Lower leg skin (tissue), 4 donors: Measurements from ENCODE around the gene TUBA3C. TPM values are rescaled to one million over a fixed set of nuclear protein-coding genes. Genes with fewer than 3 reads are reported as not detected.

Experiments
- DNase-seq, 2 donors: peaks; one replicate each; pipeline ENCODE4 v3.0.0-alpha.2; 2019; ENCODE audit warnings: low spot score in 2 of 2
- H3K4me3 ChIP-seq: fragments of 200-600 bp; sonication (generic); 2 replicates; pipeline ENCODE4 v1.5.1; 2017; ENCODE audit warnings: mild to moderate bottlenecking, low read depth; ENCODE audit not compliant: poor library complexity, severe bottlenecking
- POLR2A ChIP-seq, 2 donors: fragments of 450-650 bp; IDR thresholded peaks; one replicate each; pipeline ENCODE4 v1.6.1; 2016 to 2017; ENCODE audit warnings: antibody characterized with exemption in 2 of 2, mild to moderate bottlenecking in 1 of 2, moderate library complexity in 1 of 2
- WGBS, 2 donors: methylation state at CpG; one replicate each; pipeline ENCODE4 v1.1.5; 2018; 5-methylcytosine and 5-hydroxymethylcytosine counted together
- intact Hi-C: fragments of 100-400 bp; cut with DNase I; formaldehyde crosslinking; loops from one replicate; pipeline ENCODE4 v1.15.0; 2023; ENCODE audit warnings: low total_unique reads
- total RNA-seq, 4 donors: library from RNA; depleted of rRNA; stranded (reverse); fragments of >200 nt; gene quantifications; one replicate each; pipeline ENCODE4 v1.1.0, GENCODE V29; 2016
- TF ChIP-seq, protein P1 (sequence below), 3 donors: fragments of 450-650 bp; IDR thresholded peaks; one replicate each; pipeline ENCODE4 v1.5.1; 2016; ENCODE audit warnings: antibody characterized with exemption in 3 of 3, mild to moderate bottlenecking in 3 of 3, moderate library complexity in 2 of 3

TUBA3C gene
- total RNA-seq, 4 donors from 2014 or later: not detected

DNA sequence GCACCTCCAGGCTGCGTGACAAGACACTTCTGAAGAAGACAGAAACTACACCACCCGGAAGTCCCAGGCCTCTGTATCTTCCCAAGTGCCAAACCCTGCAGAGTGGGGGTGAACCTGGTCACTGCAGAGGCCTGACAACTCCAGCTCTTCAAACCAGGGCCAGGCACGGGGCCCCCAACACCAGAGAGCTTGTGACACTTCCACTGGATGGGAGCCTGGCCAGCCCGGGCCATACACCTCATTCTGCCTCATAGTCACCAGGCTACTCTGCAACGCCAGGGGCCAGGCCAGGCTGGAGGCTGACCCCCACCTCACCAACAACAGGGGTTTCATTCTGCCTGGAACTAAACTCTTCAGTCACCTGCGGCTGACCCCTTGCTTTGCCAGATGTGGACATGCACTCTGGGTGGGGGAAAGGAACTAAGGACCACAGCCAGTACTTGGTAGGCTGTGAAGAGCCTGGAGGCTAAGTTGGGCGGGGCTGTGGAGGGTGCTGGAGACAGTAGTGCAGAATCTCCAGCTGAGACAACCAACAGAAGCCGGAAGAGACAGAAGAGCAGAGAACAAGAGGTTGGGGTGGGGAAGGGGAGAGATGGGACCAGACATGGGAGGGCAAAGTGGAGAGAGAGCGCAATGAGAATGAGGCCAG lies 23.0 kb downstream of the TUBA3C start:
- TF ChIP-seq POLR2A (IDR thresholded peaks at IDR 0.05): no peak
- TF ChIP-seq, protein P1, sequence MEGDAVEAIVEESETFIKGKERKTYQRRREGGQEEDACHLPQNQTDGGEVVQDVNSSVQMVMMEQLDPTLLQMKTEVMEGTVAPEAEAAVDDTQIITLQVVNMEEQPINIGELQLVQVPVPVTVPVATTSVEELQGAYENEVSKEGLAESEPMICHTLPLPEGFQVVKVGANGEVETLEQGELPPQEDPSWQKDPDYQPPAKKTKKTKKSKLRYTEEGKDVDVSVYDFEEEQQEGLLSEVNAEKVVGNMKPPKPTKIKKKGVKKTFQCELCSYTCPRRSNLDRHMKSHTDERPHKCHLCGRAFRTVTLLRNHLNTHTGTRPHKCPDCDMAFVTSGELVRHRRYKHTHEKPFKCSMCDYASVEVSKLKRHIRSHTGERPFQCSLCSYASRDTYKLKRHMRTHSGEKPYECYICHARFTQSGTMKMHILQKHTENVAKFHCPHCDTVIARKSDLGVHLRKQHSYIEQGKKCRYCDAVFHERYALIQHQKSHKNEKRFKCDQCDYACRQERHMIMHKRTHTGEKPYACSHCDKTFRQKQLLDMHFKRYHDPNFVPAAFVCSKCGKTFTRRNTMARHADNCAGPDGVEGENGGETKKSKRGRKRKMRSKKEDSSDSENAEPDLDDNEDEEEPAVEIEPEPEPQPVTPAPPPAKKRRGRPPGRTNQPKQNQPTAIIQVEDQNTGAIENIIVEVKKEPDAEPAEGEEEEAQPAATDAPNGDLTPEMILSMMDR (IDR thresholded peaks at IDR 0.05): no peak
- intact Hi-C loops: no loop called here
- 57 to 70% methylated on average over 8 to 9 of the region's 9 CpGs for WGBS, 2 donors
- no peak overlapping the region for H3K4me3 ChIP-seq
- DNase-seq: no peak

DNA sequence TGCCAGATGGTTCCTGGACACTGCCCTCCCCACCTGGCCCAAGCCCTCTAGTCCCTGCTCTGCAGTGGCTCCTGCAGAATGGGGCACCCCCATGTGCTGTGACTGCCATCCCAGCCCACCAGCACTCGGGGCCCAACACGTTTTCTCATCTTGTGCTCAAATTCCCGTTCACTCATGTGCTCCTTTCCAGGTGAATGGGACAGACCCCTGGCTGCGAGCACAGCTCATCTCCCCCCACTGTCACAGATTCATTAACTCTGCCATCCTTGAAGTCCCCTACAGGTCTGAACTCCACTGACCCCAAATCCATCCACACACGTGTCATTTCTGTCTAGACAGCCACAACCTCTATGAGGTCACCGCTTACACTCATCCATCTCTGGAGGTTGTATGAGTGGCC lies 23.6 kb downstream of the TUBA3C start:
- TF ChIP-seq, protein P1 (IDR thresholded peaks at IDR 0.05): no peak
- TF ChIP-seq POLR2A (IDR thresholded peaks at IDR 0.05): no peak
- no peak overlapping the region for H3K4me3 ChIP-seq
- no peak for DNase-seq
- WGBS, 2 donors: 59 to 65% methylated on average over 6 of the region's 6 CpGs
- intact Hi-C loops: no loop called here

DNA sequence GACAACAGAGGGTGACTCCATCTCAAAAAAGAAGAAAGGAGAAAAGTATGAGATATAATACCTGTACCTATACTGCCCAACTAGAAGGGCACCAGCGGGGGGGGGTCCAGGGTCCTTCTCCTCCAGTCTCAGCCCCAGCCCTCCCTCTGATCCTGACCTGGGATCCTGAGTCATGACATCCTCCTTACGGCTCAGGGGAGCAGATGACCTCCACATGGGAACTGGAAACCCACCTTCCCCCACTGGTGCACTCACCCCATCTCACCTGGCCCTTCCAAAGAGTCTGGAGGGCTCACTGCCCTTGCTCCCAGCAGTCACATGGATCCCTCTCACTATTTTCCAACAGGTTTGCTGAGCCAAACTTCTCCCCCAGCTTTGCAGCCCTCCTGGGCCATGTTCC lies 24.2 kb downstream of the TUBA3C start:
- DNase-seq: peak in 1 of 2 donors; percentile 26
- WGBS, 2 donors: 59 to 77% methylated on average over 2 of the region's 2 CpGs
- intact Hi-C loops: no loop called here
- H3K4me3 ChIP-seq: no peak overlapping the region
- TF ChIP-seq, protein P1 (IDR thresholded peaks at IDR 0.05): no peak
- no peak for TF ChIP-seq POLR2A (IDR thresholded peaks at IDR 0.05)

DNA sequence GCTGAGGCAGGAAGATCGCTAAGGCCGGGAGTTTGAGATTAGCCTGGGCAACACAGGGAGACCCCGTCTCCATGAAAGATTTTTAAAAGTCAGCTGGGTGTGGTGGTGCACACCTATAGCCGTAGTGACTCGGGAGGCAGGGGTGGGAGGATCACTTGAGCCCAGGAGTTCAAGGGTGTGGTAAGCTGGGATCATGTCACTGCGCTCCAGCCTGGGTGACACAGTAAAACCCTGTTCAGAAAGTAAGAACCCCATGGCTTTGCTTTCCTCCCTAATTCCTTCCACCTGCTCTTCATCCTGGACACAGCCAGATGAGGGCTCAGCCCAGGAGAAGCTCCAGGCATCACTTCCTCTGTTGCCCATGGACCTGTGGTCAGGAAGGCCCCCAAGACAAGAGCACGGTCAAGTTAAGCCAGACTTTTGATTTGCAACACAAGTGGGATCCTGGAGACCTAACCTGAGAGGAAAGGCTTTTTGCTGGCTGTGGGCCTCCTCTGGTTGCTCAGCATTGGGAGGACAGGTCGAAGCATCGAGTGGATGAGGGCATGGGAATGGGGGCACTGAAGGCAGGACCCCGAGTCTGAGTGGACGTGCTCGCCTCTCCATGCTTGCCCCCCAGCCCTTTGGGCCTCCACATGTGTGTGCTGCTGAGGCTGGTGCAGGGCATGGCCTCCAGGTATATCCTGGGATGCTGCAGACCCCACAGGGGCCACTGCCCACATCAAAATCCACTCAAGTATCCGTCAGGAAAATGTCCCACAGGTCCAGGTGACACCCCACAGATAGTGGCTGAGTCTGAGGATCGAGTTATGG lies 25.4 kb downstream of the TUBA3C start:
- WGBS, 2 donors: 80% methylated on average over 14 of the region's 14 CpGs
- intact Hi-C loops: no loop called here

DNA sequence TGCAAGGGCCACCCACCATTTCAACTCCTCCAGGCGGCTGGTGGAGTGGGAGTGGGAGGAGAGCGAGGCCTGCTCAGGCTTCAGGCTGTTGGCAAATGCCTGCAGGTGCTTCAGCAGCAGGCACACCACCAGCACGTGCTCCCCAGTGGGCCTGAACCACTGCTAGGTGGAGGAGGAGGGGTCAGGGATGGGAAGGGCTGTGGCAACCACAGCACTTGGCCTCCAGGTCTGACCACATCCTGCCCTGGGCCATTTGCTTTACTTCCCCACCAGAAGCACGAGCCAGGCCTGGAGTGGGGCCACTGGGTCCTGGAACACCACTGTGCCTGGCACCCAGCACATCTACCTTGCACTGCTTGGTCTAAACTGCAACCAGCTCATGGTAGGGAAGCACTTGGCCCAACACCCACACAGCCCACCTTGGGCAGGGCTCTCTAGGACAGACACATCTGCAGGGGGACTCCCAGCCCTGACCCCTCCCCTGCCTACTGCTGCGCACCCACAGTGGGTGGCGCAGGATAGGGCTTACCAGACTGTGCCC lies 26.2 kb downstream of the TUBA3C start:
- H3K4me3 ChIP-seq: no peak overlapping the region
- intact Hi-C loops: no loop called here
- TF ChIP-seq, protein P1 (IDR thresholded peaks at IDR 0.05): no peak
- TF ChIP-seq POLR2A (IDR thresholded peaks at IDR 0.05): no peak
- DNase-seq: no peak
- 70 to 73% methylated on average over 3 to 6 of the region's 6 CpGs for WGBS, 2 donors

More for the DNA sequence above, 25.4 kb downstream of the TUBA3C start:
- TF ChIP-seq, protein P1 (IDR thresholded peaks at IDR 0.05): no peak
- no peak for TF ChIP-seq POLR2A (IDR thresholded peaks at IDR 0.05)
- peak in 1 of 2 donors; percentile 58 for DNase-seq
- no peak overlapping the region for H3K4me3 ChIP-seq
